Ovary (tissue), 9 donors: ENCODE data around the gene BCAS4. TPM values are rescaled to one million over a fixed set of nuclear protein-coding genes. Genes with fewer than 3 reads are reported as not detected.
A peak's percentile ranks its signal among the peaks of the same experiment; 100 is the strongest.

Experiments used
- DNase-seq, 5 donors: peaks; one replicate each; pipeline ENCODE4 v3.0.0-alpha.2; 2019 to 2020
- H3K27ac ChIP-seq, 2 donors: fragments of 200-600 bp; one replicate each; pipeline versions ENCODE4 v1.5.1 to v1.8.0; 2019 to 2022
- H3K27me3 ChIP-seq: fragments of 200-600 bp; one replicate; pipeline ENCODE4 v1.8.0; 2022
- H3K36me3 ChIP-seq: fragments of 200-600 bp; sonication (generic); one replicate; pipeline ENCODE4 v1.5.1; 2019
- H3K4me1 ChIP-seq: one replicate; pipeline ENCODE4 v1.8.1; 2013; ENCODE audit warnings: mild to moderate bottlenecking, moderate library complexity; ENCODE audit not compliant: insufficient read depth
- H3K4me3 ChIP-seq: fragments of 200-600 bp; sonication (generic); one replicate; pipeline ENCODE4 v1.5.1; 2017
- H3K9me3 ChIP-seq, 2 donors: fragments of 200-600 bp in 1 of 2; sonication (generic) in 1 of 2; one replicate each; pipeline versions ENCODE4 v1.5.1 to v1.8.1; 2013 to 2019; ENCODE audit warnings: mild to moderate bottlenecking in 1 of 2, moderate library complexity in 1 of 2
- CTCF ChIP-seq, 3 donors: fragments of 450-650 bp in 2 of 3; fragments of 200-600 bp in 1 of 3; IDR thresholded peaks; one replicate each; pipeline versions ENCODE4 v1.5.1 to v1.8.0; 2016 to 2022; ENCODE audit warnings: antibody characterized with exemption in 3 of 3, mild to moderate bottlenecking in 1 of 3
- EP300 ChIP-seq: sonication (generic); formaldehyde crosslinking; IDR thresholded peaks from one replicate; pipeline ENCODE4 v1.6.1; 2017; ENCODE audit warnings: antibody characterized with exemption
- POLR2A ChIP-seq: fragments of 450-650 bp; IDR thresholded peaks from one replicate; pipeline ENCODE4 v1.6.1; 2017; ENCODE audit warnings: antibody characterized with exemption, mild to moderate bottlenecking, moderate library complexity
- WGBS, 3 donors: extraction: QIAGEN DNeasy Blood & Tissue Kit in 1 of 3; methylation state at CpG; one replicate each; pipeline versions ENCODE4 v1.1.5 to v1.1.7; 2013 to 2017; 5-methylcytosine and 5-hydroxymethylcytosine counted together
- intact Hi-C, 4 donors: fragments of 100-400 bp; cut with DNase I; formaldehyde crosslinking; loops; one replicate each; pipeline versions ENCODE4 v1.11.0 to v1.15.1; 2022 to 2023
- polyA plus RNA-seq, 2 donors: library from polyadenylated mRNA; stranded (reverse); fragments of 200-250 nt in 1 of 2; fragments of 350-450 nt in 1 of 2; fragmentation: Illumina TruSeq in 1 of 2; extraction: RNeasy Lipid Tissue Mini Kit (QIAGEN cat#74804) in 1 of 2; gene quantifications; one replicate each; pipeline ENCODE4 v1.2.3, GENCODE V29; 2013 to 2014
- total RNA-seq, 7 donors: library from RNA; depleted of rRNA in 2 of 7; stranded (reverse); fragments of >200 nt in 2 of 7; fragmentation: NEBNext Ultra II Directional in 3 of 7; extraction: Animal tissue kit (Norgen Biotek cat#: 25700) in 3 of 7; gene quantifications; one replicate each; pipeline versions ENCODE4 v1.1.0 to v1.2.4, GENCODE V29; 2016 to 2023
- donor health status: DM: no; HTN: no; CAD: no; lungs with moderate emphysema.
- donor health status: DM: no; HTN: no; CAD: no.
- donor health status: Bipolar disorder and iron deficiency.
- donor health status: DM: yes; HTN: yes; CAD: no.
- donor health status: DM: no; HTN: no; CAD: no.
- donor health status: DM: yes; HTN: yes; CAD: no.

Gene BCAS4
- total and polyA plus RNA-seq, 9 donors = 2.0 to 9.1 (median 3.1) TPM

- H3K27ac ChIP-seq = no peak overlapping the region
- H3K9me3 ChIP-seq = no peaks in the 10 kb centered on the region
- intact Hi-C loops = no loop called here
- no peaks in the 10 kb centered on the region for H3K36me3 ChIP-seq
- no peak for DNase-seq
- 58 to 72% (median 68%) methylated on average over 6 of the region's 6 CpGs for WGBS, 3 donors
- no peak overlapping the region for H3K4me3 ChIP-seq
- no peaks in the 10 kb centered on the region for H3K4me1 ChIP-seq
- no peaks in the 10 kb centered on the region for H3K27me3 ChIP-seq
- TF ChIP-seq EP300 (no peak), POLR2A (no peak), CTCF (IDR thresholded peaks at IDR 0.05) (no peak)
These were observed 36.8 kb downstream of the BCAS4 start for GRCh38 chr20:50831622-50832021.

- Histone ChIP-seq H3K9me3 (no peaks in the 10 kb centered on the region), H3K4me1 (peaks cover 1% of the 10 kb centered on the region), H3K27ac (no peak overlapping the region), H3K36me3 (no peaks in the 10 kb centered on the region), H3K27me3 (no peaks in the 10 kb centered on the region), H3K4me3 (no peak overlapping the region)
- DNase-seq = no peak
- WGBS, 3 donors = 70 to 73% (median 72%) methylated on average over 5 of the region's 5 CpGs
- intact Hi-C loops = no loop called here
- no peak for TF ChIP-seq CTCF (IDR thresholded peaks at IDR 0.05)
- TF ChIP-seq POLR2A = no peak
- TF ChIP-seq EP300 = no peak
These were observed 39.7 kb downstream of the BCAS4 start for GRCh38 chr20:50834599-50835005.

- H3K27me3 ChIP-seq = no peaks in the 10 kb centered on the region
- TF ChIP-seq EP300 (no peak), POLR2A (no peak), CTCF (IDR thresholded peaks at IDR 0.05) (no peak)
- peaks cover 1% of the 10 kb centered on the region for H3K4me1 ChIP-seq
- peak in 3 of 5 donors; percentile 36 to 56 (median 45) for DNase-seq
- intact Hi-C loops = no loop called here
- 27 to 40% (median 35%) methylated on average over 19 to 22 of the region's 22 CpGs for WGBS, 3 donors
- H3K27ac ChIP-seq = no peak overlapping the region
- no peak overlapping the region for H3K4me3 ChIP-seq
- H3K36me3 ChIP-seq = no peaks in the 10 kb centered on the region
- no peaks in the 10 kb centered on the region for H3K9me3 ChIP-seq
These were observed 42.9 kb downstream of the BCAS4 start for GRCh38 chr20:50837532-50838321.

GRCh38 chr20:50838322-50838625 is 43.4 kb downstream of the BCAS4 start:
- Histone ChIP-seq H3K4me3 (no peak overlapping the region), H3K36me3 (no peaks in the 10 kb centered on the region), H3K27me3 (no peaks in the 10 kb centered on the region), H3K9me3 (no peaks in the 10 kb centered on the region), H3K27ac (no peak overlapping the region), H3K4me1 (peaks cover 1% of the 10 kb centered on the region)
- DNase-seq = no peak
- intact Hi-C loops = no loop called here
- TF ChIP-seq POLR2A = no peak
- TF ChIP-seq EP300 = no peak
- no peak for TF ChIP-seq CTCF (IDR thresholded peaks at IDR 0.05)
- 94% methylated on average over 8 of the region's 8 CpGs for WGBS, 3 donors
